SIG-M5 (cell line): ENCODE data around the gene ATXN1.
"Not testable (repeated sequence)": the region's sequence is repeated elsewhere in the genome, so short reads cannot be mapped to it uniquely, and the experiment has no call there.

Experiments
- DNase-seq: peaks from one replicate; lab custom pipeline; 2025; lab: John Stamatoyannopoulos, UW

ATXN1 gene

DNA sequence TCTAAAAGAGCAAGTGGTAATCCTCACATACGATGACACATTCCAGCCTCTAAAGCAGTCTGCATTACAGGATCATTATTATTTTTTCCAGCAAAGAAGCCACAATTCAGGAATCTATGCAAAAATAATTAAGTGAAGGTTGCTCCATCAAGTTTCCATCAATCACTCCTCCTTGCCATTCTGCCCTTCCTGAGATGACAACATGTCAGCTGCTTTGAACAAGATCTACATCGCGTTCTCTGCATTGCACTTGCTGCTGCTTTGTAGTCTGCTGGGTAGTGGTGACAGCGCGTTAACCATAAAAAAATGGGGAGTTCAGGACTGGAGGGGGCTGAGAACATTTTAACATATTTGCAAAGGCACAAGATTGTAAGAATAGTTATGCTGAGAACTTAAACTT is 375.2 kb downstream of the ATXN1 start:
- DNase-seq: no peak

DNA sequence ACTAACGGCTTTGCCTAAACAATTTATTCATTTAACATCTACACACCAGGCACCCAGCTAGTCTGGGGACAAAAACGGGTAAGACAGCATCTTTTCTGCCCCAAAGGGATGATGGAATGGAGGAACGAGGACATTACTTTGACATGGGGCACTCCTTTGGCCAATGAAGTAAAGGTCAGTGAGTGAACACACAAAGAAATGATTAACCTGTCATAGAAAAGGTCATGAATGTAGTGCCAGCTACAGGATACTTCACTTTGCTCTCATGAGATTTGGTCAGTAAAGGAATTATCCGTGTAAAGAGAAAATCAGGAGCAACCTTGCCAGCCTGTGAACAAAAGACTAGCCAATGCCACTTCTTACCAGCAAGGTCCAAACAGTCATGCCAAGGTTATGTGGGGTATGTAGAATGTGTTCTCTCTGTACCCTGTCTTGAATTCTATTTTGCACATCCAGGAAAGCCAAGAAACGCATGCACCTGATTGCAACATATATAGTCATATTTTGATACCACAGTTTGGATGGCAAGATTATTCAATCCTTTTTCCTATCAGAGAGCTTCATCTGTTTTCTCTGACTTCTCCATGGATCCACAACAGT is 377.6 kb downstream of the ATXN1 start:
- DNase-seq: no peak

DNA sequence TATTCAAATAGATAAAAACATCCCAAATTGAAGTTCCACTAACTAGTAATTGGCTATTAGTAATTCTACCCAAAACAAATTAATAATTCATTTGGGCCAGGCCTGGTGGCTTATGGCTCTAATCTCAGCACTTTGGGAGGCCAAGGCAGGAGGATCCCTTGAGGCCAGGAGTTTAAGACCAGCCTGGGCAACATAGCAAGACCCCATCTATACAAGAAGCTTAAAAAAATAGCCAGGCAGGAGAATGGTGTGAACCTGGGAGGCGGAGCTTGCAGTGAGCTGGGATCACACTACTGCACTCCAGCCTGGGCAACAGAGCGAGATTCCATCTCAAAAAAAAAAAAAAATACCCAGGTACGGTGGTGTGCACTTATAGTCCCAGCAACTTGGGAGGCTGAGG is 379.3 kb downstream of the ATXN1 start:
- DNase-seq: not testable (repeated sequence)

DNA sequence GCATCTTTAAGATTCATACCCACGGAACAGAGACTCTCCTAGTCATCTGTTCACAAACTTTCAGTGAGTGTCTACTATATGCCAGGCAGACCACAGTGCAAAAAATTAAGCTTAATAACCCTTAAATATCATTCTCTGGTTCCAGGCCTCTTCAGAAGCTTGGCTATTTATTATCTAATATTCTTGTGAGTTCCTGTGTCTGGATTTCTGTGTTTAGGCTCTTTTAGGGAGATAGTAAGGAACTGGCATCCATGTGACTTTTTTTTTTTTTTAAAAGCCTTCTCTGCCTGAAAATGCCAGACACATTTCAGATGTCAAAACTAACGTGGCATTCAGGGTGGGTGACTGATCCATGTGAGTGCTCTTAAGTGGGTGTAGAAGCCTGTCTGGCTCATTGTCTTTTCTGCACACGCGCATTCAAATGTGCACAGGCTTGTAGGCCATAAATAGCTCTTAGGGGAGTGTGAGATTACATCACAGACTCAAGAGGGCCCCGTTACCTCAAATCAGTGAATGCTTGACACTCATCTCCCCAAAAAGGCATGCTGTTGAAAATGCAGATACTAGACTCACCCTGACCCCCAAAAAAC is 380.9 kb downstream of the ATXN1 start:
- no peak for DNase-seq

DNA sequence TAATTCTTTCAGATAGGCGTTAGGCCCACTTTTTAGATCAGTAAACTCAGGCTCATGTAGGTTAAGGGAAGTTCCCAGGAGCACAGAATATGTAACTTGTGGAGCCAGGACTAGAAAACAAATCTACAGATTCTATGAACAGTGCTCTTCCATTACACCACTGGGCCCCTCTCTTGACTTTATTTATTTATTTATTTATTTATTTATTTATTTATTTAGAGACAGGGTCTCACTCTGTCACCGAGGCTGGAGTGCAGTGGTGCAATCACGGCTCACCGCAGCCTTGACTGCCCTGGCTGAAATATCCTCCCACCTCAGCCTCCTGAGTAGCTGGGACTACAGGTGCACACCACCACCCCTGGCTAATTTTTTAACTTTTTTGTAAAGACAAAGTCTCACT is 382.9 kb downstream of the ATXN1 start:
- DNase-seq: not testable (repeated sequence)

DNA sequence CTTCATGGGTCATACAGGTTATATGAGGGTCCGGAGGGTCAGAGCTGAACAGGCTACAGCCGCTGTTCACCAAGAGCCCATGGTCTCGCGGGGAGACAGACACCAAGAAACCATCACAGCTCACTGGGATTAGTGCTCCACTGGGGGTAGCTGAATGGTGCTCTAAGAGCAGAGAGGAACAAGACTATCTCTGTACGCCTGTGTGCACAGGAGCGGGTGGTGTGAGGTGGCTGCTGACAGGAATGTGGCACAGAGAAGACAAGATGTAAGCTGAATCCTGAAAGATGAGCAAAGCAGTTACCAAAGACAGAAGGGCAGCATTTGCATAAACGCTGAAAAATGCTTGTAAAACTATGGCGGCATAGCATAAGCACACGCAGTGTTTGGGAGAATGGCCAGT is 383.8 kb downstream of the ATXN1 start:
- DNase-seq: no peak

DNA sequence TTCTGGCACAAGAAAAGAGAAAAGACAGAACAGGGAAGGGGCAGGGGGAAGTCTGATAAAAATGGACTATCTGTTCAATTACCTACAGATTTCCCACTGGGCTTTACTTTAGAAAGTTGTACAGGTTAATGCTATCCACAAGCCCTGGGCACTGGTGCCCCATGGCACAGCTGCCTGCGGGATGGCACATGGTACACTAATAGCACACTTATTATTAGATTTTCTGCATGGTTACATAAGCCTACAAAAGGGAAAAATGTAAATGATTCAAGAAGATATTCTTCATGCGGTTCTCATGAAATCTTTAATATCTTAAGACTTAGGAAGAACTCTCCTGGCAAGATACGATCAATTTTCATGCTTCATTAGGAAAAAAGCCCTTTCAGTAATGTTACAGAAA is 385.4 kb downstream of the ATXN1 start:
- DNase-seq: no peak

DNA sequence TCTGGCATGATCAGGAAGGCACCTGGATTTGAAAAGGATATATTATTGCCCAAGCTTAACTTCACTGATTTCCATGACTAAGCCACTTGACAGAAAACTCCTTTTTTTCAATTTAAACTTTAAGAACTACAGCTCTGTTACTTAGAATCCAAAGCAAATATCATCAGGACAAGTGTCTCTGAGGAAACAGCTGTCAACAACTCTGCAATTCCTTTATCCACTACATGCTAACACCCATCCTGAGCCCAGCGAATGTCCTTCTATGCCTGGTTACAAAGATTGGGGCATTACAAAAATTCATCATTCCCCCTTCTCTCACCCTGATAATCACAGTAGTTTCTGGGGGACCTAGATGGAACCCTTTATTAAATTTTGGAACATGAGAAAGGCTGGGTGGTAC is 386.1 kb downstream of the ATXN1 start:
- DNase-seq: no peak

DNA sequence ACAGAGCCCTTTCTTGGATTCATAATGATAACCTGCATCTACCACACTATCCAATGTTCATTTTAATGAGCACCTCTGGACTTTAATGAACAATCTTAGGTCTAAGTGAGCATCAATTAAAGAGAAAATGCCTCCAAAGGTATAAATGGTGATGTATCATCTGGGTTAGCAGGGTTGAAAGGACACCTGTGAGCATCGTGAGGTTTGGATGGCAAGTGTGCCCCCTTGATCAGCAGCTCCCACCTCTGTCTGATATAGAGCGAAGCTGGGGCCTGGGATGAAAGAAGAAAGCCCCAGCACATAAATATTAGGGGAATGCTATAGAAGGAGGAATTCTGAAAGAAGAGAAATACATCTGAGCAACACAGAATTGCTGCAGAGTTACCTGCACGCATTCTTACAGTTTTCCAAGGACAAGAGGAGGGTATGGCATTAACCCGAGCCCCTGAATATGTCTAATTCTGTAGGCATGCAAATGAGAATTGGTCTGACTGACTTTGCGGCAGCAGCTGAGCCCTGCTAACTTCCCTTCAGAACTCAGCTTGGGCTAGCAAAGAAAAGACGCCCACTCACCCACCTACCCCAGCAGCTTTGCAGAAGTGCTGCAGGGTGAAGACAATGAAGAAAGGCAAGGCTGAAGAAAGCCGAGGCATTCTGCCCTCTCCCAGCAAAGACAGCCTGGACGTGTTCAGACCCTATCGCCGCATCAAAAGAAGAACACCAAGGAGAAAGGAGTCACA is 386.6 kb downstream of the ATXN1 start:
- no peak for DNase-seq

DNA sequence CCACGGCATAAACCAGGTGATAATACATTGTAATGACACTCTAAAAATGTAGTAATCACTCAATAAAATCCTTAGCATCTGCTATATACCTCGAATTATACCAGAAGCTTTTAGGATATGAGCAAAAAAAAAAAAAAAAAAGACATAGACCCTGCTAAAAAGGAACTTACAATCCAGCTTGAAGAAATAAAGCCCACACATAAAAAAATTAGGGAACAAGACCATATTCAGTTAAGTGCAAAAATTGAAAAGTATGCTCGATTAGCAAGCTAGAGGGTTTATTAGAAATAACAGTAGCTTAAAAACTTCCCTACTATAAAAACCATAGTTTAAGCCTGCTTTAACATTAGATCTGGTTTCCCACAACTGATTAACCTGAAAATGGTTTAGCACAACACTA is 387.2 kb downstream of the ATXN1 start:
- no peak for DNase-seq

DNA sequence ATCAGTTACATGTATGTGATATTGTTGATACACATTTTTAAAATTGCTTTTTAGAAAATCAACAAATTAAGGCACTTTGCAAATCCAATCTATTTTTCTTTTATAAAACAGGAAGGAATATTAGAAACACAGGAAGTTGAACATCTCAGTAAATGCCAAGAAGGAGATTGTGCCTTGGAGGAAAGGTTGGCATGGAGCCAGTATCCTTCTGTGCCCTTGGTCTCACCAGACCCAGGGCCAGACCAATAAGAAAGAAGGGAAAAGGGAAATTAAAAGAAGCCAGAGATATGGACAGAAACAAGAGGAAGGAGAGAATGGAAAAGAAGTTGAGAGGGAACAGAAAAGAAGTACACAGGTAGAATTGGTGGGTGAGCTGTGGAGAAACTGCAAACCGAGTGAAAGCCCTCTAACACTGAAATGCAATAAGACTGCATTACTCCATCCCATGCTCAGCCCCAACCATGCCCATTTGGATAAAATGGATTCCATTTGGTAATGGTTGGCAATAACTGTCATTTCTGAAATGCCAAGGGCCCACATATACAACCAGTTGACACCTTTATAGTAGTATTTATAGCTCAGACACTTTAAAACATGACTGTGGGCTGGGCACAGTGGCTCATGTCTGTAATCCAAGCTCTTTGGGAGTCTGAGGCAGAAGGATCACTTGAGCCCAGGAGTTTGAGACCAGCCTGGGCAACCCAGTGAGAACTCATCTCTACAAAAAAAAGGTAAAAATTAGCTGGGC is 389.1 kb downstream of the ATXN1 start:
- DNase-seq: no peak

DNA sequence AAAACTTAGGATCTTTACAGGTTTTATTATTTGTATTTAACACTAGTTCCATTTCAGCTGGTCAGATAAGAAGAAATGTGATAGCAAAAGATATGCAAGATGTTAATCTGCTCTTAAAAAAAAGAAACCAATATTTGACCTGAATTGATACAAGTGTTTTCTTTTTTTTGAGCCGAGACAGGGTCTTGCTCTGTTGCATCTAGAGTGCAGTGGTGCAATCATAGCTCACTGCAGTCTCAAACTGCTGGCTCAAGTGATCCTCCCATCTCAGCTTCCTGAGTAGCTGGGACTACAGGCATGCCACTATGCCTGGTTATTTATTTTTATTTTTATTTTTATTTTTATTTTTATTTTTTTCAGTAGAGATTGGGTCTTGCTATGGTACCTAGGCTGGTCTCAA is 389.9 kb downstream of the ATXN1 start:
- DNase-seq: no peak

DNA sequence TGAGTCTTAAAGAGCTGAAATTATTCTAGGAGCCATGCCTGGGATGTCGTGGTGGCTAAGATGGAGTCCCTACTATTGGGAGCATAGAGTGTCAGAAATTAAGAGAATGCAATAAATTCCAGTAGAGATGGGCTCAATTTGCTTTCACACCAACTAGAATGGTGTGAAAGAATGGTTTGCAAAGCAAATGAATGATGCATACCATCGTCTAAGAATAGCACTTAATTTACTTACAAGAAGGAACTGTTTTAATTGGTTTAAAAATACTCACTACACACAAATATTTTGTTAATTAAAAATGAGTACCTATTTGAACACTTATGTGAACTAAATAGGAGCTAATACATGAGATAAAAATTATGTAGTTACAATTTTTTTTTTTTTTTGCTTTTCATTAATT is 390.3 kb downstream of the ATXN1 start:
- no peak for DNase-seq

DNA sequence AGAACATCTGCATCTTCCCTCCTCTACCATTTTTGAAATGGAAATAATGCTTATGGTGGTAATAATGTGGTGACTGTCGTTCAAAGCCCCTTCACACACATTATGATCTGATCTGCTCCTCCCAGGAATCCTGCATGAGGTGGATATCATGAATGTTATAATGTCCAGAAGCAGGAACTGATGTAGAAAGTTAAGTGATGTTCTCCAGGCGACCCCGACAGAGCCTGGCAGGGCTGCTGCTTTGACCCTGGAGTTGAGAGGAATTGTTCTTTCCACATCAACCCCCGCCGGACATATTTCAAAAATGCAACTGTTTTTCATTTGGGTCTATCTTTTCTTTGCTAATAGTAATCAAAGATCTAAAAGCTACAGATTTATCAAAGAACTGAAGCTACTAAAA is 391.3 kb downstream of the ATXN1 start:
- DNase-seq: no peak

DNA sequence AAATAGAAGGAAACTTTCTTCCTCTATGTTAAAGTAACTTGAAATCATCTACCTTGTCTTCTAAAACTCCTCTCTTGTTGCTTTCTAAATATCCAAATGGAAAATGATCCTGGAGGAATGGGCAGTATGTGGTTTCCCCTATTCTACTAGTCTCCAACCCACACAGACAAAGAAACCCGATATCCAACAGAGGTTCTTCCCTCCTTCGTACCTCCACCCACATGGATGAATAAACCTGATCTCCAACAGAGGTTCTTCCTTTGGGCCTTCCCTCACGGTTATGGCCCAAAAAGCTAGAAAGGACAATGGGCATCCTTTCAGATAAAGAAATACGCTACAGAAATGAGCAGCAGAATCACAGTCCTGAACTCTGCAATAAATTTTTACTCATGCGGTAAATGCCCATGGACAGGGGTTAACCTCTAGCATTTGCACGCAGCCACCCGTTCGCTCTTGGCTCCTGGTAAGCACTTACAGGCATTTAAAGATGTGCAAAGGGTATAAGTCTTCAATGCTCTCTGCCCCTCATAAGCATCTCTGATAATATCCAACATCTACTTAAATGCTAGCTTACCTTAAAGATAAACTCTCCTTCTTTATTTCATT is 392.0 kb downstream of the ATXN1 start:
- no peak for DNase-seq

DNA sequence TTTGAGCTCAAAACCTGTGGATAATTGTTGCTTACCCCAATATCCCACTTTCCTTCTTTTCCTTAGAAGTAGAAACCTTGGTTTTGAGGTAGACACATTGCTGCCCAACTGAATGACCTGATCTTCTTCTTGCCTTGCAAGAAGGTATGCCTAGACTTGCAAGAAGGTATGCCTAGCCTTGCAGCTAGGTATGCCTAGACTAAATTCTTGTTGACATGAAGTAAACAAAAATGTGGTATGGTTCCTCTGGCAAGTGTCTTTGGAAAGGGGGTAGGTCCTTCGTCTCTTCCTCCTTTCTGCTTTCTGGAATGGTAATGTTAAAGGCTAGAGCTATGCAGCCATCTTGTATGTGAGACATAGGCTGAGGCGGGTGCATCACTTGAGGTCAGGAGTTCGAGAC is 393.7 kb downstream of the ATXN1 start:
- DNase-seq: no peak

DNA sequence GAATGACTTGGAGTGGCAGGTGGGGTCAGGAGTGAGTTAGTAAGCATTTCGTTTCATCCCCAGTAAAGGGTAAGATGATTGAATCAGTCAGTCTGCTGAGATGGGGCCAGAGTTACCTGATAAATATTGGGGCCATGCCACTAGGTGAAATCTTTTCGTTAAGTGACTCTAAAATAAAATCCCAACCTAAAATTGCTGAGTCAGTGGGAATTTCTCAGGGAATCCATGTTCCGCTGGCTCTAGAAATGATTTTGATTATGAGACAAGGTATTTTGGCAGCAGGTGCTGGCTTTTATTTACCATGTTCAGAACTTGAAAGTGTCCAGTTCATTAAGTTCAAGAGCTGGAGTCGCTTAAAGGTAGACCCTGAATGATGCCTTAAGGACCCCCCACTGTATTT is 397.5 kb downstream of the ATXN1 start:
- DNase-seq: no peak

DNA sequence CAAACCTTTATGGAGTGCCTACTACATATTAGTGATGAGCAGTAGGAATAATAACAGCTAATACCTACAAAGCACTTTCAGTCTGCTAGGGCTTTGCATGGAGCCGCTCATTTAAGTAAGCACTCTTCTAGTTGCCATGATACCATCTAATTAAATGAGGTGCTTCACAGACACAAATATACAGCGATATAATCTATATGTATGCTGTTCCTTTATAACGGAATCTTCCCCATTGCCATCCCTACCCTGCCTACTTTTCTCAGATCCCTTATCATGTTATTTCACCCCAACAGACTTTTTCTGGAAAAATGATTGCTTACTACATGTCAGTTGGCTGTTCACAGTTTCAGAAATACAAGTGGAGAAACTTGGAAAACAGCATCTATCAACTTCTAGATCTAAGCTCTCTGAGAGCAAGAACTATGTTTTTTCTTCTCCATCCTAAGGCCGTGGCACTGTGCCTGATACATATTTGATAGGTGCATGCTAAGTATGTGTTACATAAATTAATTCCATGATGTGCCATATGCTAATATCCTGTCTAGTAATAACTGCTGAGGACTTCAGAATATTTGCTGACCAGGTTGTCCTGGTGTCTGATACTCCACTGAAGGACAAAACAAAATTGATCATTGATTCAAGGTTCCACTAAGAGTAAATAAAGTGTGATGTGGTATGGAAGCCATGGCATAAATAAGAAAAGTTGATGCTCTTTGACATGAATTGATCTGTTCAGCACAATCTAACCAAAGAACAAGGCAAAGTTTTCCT is 398.3 kb downstream of the ATXN1 start:
- no peak for DNase-seq

DNA sequence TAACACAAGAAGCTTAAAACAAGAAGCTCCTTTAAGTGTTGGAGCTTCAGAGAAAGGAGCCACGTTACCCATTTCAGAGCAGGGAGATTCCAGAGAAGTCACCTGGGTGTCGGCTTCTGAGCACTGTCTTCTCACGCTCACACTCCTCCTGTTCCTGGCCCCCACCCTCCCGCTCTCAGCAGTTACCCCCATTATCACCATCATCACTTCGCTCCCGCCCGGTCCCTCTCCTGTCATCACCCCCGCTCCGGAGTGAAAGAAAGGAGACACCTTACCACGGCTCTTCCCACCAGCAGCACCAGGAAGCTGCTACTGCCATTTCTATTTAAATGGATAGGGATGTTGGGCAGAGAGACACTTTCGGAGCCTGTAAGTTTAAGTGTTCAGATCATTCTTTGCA is 399.0 kb downstream of the ATXN1 start:
- no peak for DNase-seq

DNA sequence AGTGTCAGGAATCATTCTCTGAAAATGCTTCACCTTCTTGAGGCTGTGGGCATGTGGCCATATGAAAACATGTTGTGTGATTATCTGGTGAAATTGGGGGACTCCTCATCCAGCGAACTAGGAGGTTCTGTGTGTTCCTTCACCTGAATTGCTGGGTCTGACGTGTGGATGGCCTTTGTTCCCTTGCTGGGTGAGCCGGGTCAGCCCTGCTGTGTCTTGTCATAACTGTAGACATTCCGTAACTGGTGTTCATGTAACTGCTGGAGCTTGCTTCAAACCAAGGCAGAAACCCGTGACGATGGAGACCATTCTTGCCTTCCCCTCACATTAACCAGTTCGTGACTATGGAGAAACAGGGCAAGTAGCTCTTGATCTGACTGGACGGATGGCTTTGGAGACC is 399.4 kb downstream of the ATXN1 start:
- DNase-seq: no peak

DNA sequence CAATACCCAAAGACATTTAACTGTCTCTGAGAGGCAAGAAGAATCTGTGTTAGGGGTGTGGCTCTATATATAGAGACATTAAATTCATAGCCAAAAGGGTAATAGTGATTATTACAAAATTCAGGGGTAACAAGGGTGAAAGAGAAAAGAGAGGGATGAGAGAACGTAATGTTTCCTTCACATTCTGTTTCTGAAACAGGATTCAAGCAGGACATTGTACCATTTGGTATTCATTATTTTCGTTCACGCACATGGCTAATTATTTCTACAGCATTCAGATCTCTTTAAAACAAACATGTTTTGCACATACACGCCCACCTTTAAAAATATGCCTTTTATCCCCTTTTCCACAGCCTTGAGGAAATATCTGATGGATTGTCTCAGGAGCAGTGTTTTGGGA is 400.1 kb downstream of the ATXN1 start:
- DNase-seq: no peak

DNA sequence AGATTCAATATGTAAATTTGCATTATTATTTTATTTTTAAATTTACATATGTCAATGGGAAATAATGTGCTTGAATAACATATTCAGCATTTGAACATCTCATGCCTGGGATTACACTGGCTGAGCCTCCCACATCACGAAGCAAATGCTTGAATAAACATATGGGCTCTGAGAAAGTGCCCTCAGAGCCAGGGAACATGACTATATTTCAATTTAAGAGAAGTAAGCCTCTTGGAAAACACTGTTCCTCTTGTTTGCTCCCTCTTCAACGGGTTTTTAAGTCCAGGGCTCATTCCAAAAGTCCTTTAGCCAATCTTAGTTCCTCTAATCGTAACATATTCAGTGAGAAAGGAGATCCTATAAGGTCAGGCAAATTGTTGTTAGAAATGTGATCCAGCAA is 400.9 kb downstream of the ATXN1 start:
- no peak for DNase-seq
